Loucy (cell line): Measurements from ENCODE around the gene CCBE1.

ENCODE experiments used
- CTCF ChIP-seq: fragments of 200-600 bp; sonication (generic); conservative IDR thresholded peaks from 2 replicates; pipeline ENCODE4 v1.5.1; 2014; ENCODE audit warnings: mild to moderate bottlenecking, antibody characterized with exemption, low read length
- EZH2phosphoT487 ChIP-seq: fragments of 200-600 bp; IDR thresholded peaks from 2 replicates; pipeline ENCODE4 v1.6.1; 2018; ENCODE audit warnings: antibody characterized with exemption, mild to moderate bottlenecking, moderate library complexity, borderline replicate concordance

GRCh38 chr18:59461171-59461570 is 236.1 kb downstream of the CCBE1 start:
- no peak for TF ChIP-seq CTCF
- no peak for TF ChIP-seq EZH2phosphoT487
